Choroid plexus epithelial cell (primary cell): Measurements from ENCODE around the gene NECTIN4.

Source experiments
- DNase-seq: peaks from one replicate; pipeline ENCODE4 v3.0.0-alpha.2; 2010; ENCODE audit warnings: low read depth
- H3K4me3 ChIP-seq: 2 replicates; pipeline ENCODE4 v1.5.1; 2011; ENCODE audit warnings: low read depth, mild to moderate bottlenecking, control low read depth, low read length, moderate library complexity
- CTCF ChIP-seq: conservative IDR thresholded peaks from 2 replicates; pipeline ENCODE4 v1.5.1; 2011; ENCODE audit warnings: low read depth, mild to moderate bottlenecking, control low read depth, inconsistent platforms, low read length, moderate library complexity

Gene NECTIN4

GRCh38 chr1:161089251-161089924 is at the start of gene NECTIN4:
Gene NECTIN4 (minus strand): TSS chr1:161089558. CDS start chr1:161089296, 262 bp downstream.
- no peak within 1 kb of the TSS for H3K4me3 ChIP-seq
- DNase-seq, result no peak
- no peak for TF ChIP-seq CTCF

DNA sequence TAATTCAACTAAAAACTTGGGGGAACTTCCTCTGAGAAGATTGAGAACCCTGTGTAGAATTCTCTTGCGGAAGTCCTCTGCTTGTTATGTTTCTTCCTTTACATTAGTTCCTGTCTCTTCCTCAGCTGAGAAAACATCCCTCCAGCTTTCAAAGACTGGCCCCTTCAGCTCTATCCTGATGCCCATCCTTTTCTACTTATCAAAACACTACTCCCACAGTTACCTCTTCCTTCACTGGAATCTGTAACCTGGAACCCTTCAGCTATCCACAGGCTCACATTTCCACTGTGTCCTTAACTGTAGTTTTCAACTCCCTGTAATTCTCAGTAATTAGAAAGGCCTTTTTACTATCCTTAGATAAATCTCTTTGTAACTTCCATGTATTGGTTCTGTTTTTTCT is 49.1 kb upstream of the NECTIN4 start:
- TF ChIP-seq CTCF, result no peak
- no peak overlapping the region for H3K4me3 ChIP-seq
- no peak for DNase-seq

DNA sequence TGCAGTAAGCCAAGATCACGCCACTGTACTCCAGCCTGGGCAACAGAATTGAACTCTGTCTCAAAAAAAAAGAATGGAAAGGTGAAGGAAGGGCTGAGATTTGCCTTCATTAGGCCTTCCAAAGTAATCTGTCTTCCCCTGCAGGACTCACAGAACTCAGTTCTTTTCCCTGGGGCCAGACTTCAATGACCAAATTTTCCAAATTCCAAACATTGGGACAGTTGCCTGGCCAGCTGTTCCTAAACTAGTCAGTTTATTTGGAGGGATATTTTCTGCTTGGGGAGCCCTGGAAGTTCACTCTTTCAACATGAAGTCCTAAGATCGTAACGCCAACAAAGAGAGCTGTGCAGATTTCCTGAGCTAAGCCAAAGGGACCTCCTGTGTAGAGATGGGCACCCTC is 48.5 kb upstream of the NECTIN4 start:
- no peak for DNase-seq
- no peak for TF ChIP-seq CTCF
- H3K4me3 ChIP-seq, result no peak overlapping the region

DNA sequence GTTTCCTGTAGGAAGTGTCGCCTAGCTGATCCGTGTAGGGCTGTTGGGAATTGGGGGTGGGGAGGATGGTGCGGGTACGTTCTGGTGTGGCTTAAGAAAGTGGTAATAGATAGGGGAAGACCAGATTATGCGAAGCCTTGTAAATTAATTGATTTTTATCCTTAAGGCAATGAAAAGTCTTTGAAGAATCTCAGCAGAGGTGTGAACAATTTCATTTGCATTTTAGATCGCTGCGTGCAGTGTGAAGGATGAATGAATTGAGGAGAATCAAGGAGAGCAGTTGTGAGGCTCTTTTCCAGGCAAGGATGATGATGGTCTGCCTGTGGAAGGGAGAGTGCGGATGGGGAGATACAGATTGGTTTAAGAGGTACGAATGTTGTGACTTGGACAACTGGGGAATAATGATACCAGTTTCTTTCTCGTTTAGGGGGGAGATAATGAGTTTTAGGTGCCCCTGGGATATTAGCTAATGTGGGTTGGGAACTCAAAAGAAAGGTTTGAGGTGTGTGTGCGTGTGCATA is 43.9 kb upstream of the NECTIN4 start:
- TF ChIP-seq CTCF, result no peak
- no peak for DNase-seq
- H3K4me3 ChIP-seq, result peak overlapping the region; percentile 91

DNA sequence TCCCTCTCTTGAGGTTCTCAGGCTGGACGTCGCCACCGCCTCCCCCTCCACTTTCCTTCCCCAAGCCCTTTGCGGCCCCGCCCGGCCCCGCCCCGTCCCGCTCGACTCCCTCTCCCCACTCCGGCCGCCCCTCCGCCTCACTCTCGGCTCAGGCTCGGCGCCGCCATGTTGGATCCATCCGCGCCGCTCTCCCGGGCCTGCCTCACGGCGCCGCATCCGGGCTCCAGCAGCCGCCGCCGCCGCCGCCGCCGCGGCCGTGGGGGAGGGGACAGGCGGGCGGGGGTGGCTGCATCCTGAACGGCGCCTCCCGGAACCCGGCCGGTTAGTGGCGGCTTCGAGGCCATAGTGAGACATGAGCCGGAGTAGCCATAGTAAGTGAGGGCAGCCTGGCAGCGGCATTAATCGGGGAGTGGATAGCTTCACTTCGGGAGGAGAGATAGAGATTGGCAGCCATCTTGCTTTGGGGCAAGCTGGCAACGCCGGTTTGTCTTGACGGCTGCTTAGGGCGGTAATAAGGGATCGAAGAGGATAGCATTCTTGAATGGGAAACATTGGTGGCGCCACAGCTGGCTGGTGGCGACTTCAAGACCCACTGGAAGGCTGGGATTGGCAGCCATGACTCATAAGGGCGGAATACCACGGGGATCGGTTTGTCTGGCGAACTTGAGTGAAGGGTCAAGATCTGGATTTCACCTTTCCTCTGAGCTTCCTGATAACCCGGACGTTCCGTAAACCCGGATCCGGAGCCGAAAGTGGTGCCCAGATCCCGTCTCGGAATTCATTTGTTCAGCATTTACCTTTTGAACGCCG is 43.3 kb upstream of the NECTIN4 start, which contains the start of gene DEDD:
Gene DEDD, minus strand, starts transcription at position 258 of the 810 bp plus-strand sequence. CDS start 8,205 bp downstream, outside the sequence.
- no peak for TF ChIP-seq CTCF
- DNase-seq, result peak; percentile 97
- peak within 1 kb of the TSS; percentile 91 for H3K4me3 ChIP-seq

DNA sequence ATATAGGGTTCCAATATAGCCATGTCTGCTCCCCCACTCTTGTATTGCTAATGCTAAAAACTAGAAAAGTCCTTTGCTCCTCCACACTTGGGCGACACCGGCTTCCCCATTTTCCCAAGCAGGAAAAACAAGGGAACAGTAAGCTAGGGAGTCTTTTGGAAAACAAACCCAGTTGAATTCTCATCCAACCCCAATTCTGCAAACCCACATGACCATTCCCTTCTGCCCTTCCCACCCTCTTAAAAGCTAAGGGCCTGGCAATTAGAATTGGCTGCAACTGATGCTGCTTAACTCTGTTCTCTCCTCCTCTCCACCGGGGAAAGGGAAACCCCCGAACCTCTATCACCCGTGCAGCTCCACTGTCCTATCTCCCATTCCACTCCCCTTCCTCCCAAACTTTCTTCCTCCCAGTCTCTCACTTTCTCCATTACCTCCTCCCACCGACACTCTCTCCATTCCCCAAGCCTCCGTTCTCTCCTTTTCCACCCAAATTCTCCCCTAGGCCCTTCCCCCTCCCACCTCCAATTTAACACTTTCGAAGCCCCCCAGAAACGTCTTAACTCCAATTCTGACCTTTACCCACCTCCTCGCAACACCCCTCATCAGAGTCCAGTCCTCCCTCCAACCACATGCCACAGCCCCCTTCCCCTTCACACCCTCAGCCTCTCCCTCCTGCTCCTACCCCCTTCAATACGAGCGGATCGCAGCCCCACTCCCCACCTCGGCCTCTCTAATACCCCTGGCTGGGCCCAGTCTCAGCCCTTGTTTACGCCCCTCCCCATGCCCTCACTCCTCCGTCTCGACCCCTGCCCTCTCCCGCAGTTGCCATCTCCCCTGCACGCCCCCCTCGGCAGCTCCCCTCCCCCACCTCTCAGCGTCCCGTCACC is 42.4 kb upstream of the NECTIN4 start:
- H3K4me3 ChIP-seq, result peak overlapping the region; percentile 91
- peak; percentile 41 for DNase-seq
- no peak for TF ChIP-seq CTCF
